Mucosa of rectum (tissue), 2 donors: Measurements from ENCODE around the gene DGKZ.

Experiments
- H3K27ac ChIP-seq, 2 donors: one replicate each; pipeline ENCODE4 v1.7.0; 2013; ENCODE audit warnings: inconsistent platforms in 2 of 2, low read depth in 2 of 2, low read length in 2 of 2
- H3K27me3 ChIP-seq, 2 donors: one replicate each; pipeline ENCODE4 v1.7.0; 2013; ENCODE audit warnings: low read length in 2 of 2; ENCODE audit not compliant: control insufficient read depth in 2 of 2, insufficient read depth in 2 of 2
- H3K36me3 ChIP-seq, 2 donors: one replicate each; pipeline ENCODE4 v1.7.0; 2013; ENCODE audit warnings: low read length in 2 of 2; ENCODE audit not compliant: control insufficient read depth in 2 of 2, insufficient read depth in 2 of 2
- H3K4me1 ChIP-seq, 2 donors: one replicate each; pipeline ENCODE4 v1.7.0; 2013; ENCODE audit warnings: low read length in 2 of 2, mild to moderate bottlenecking in 1 of 2; ENCODE audit not compliant: control insufficient read depth in 2 of 2, insufficient read depth in 2 of 2
- H3K4me3 ChIP-seq, 2 donors: one replicate each; pipeline ENCODE4 v1.7.0; 2013; ENCODE audit warnings: low read length in 2 of 2
- H3K9ac ChIP-seq, 2 donors: one replicate each; pipeline ENCODE4 v1.7.0; 2013; ENCODE audit warnings: low read length in 2 of 2, low read depth in 1 of 2, mild to moderate bottlenecking in 1 of 2
- H3K9me3 ChIP-seq, 2 donors: one replicate each; pipeline ENCODE4 v1.7.0; 2013; ENCODE audit warnings: low read length in 2 of 2; ENCODE audit not compliant: control insufficient read depth in 2 of 2
- donor health status: healthy.
- donor health status: Normal muscosa, but diverticular disease.

Gene DGKZ

DNA sequence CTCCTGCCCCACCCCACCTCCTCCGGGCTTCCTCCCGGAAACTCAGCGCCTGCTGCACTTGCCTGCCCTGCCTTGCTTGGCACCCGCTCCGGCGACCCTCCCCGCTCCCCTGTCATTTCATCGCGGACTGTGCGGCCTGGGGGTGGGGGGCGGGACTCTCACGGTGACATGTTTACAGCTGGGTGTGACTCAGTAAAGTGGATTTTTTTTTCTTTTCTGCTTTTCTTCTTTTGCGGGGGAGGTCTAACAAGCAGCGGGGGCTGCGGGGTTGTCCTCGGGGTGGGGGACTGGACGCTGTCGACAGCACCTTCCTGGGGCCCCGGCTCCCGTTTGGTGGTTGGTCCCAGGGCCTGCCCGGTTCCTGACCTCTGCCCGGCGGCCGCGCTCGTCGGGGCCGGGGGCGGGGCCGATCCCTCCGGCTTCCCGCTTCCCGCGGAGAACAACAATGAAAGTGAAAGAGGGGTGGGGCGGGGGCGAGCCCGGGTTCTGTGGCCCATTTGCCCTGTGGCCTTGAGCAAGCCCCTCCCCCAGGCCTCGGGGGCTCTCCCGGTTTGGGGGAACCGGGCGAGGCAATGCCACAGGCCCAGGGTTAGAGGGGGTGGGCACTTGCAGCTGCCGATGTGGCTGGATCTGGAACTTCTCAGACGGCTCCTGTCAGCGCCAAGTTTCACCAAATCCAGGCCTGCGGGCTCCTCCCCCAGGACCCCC is 33.2 kb downstream of the DGKZ start:
- Histone ChIP-seq H3K4me1 (peaks cover 14 to 36% of the 10 kb centered on the region in 2 donors), H3K9ac (peak overlapping the region; percentile 56 to 90), H3K9me3 (no peaks in the 10 kb centered on the region), H3K27me3 (peaks cover 0 to 7% of the 10 kb centered on the region in 2 donors), H3K36me3 (peaks cover 5 to 7% of the 10 kb centered on the region in 2 donors), H3K4me3 (peak overlapping the region; percentile 82 to 89), H3K27ac (peak overlapping the region; percentile 68 to 81)

- Histone ChIP-seq H3K9me3 (no peaks in the 10 kb centered on the region), H3K27me3 (peaks cover 0 to 8% of the 10 kb centered on the region in 2 donors), H3K4me3 (peak within 1 kb of the TSS; percentile 82 to 89), H3K9ac (peak within 1 kb of the TSS; percentile 56 to 90), H3K4me1 (peaks cover 14 to 36% of the 10 kb centered on the region in 2 donors), H3K36me3 (peaks cover under 1 to 2% of the 10 kb centered on the region in 2 donors), H3K27ac (peak within 1 kb of the TSS; percentile 68 to 81)
Observed at GRCh38 chr11:46381048-46381818, 34.0 kb downstream of the DGKZ start, which contains the start of gene MDK. Gene MDK (plus strand): TSS chr11:46381669. CDS start chr11:46382058, 389 bp downstream.

GRCh38 chr11:46381819-46382645 is 34.8 kb downstream of the DGKZ start:
- H3K4me1 ChIP-seq = peaks cover 14 to 36% of the 10 kb centered on the region in 2 donors
- H3K36me3 ChIP-seq = peaks cover 0 to 2% of the 10 kb centered on the region in 2 donors
- peak overlapping the region; percentile 62 to 64 for H3K4me3 ChIP-seq
- peak overlapping the region in 1 of 2 donors; percentile 69 for H3K9ac ChIP-seq
- H3K27ac ChIP-seq = peak overlapping the region in 1 of 2 donors; percentile 55
- H3K9me3 ChIP-seq = no peaks in the 10 kb centered on the region
- peaks cover 0 to 15% of the 10 kb centered on the region in 2 donors for H3K27me3 ChIP-seq

- Histone ChIP-seq H3K27ac (no peak overlapping the region), H3K36me3 (no peaks in the 10 kb centered on the region), H3K27me3 (peaks cover 6 to 23% of the 10 kb centered on the region in 2 donors), H3K9me3 (no peaks in the 10 kb centered on the region), H3K9ac (peak overlapping the region in 1 of 2 donors; percentile 69), H3K4me3 (peak overlapping the region in 1 of 2 donors; percentile 64), H3K4me1 (peaks cover 14 to 36% of the 10 kb centered on the region in 2 donors)
Observed at GRCh38 chr11:46382646-46383403, 35.6 kb downstream of the DGKZ start.

DNA sequence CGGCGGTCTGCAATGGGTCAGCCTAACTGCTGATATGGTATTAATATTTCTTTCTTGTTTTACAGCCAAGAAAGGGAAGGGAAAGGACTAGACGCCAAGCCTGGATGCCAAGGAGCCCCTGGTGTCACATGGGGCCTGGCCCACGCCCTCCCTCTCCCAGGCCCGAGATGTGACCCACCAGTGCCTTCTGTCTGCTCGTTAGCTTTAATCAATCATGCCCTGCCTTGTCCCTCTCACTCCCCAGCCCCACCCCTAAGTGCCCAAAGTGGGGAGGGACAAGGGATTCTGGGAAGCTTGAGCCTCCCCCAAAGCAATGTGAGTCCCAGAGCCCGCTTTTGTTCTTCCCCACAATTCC is 36.1 kb downstream of the DGKZ start:
- Histone ChIP-seq H3K27ac (peak overlapping the region in 1 of 2 donors; percentile 15), H3K4me3 (no peak overlapping the region), H3K9me3 (no peaks in the 10 kb centered on the region), H3K9ac (no peak overlapping the region), H3K27me3 (peaks cover 11 to 28% of the 10 kb centered on the region in 2 donors), H3K36me3 (no peaks in the 10 kb centered on the region), H3K4me1 (peaks cover 14 to 36% of the 10 kb centered on the region in 2 donors)

DNA sequence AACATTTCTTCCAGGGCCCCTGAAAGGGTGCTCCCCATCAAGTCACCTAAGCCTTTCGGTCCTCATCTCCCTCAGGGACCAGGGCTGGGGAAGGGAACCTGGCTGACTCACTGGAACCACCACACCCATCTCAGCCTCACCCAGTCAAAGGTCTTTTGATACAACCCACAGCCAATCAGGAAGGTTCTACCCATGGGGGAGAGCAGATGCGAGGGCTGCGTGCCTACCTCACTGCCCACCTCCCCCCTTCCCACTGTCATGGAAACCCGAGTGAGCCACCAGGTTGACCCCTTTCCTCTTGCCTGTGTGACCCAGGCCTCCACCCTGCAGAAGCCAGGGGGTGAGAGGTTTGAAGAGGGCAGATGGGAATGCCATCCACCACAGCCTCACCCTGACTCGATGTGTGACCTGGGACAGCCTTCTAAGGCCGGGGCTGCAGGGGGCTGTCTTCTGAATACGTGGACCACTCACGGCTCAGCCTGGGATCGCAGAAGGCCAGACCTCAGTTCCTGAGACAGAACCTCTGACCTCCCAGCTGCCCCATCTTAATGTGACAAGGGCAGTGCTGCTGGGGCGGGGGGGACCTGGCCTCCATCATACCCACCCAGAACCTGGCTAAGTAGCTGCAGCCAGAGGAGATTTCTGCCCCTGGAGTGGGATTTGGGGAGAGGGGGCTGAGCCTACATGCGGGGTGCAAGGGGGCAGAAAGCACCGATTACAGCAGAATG is 36.9 kb downstream of the DGKZ start:
- Histone ChIP-seq H3K4me3 (no peak overlapping the region), H3K9ac (no peak overlapping the region), H3K36me3 (no peaks in the 10 kb centered on the region), H3K27ac (peak overlapping the region in 1 of 2 donors; percentile 15), H3K4me1 (peaks cover 14 to 36% of the 10 kb centered on the region in 2 donors), H3K9me3 (no peaks in the 10 kb centered on the region), H3K27me3 (peaks cover 19 to 36% of the 10 kb centered on the region in 2 donors)

DNA sequence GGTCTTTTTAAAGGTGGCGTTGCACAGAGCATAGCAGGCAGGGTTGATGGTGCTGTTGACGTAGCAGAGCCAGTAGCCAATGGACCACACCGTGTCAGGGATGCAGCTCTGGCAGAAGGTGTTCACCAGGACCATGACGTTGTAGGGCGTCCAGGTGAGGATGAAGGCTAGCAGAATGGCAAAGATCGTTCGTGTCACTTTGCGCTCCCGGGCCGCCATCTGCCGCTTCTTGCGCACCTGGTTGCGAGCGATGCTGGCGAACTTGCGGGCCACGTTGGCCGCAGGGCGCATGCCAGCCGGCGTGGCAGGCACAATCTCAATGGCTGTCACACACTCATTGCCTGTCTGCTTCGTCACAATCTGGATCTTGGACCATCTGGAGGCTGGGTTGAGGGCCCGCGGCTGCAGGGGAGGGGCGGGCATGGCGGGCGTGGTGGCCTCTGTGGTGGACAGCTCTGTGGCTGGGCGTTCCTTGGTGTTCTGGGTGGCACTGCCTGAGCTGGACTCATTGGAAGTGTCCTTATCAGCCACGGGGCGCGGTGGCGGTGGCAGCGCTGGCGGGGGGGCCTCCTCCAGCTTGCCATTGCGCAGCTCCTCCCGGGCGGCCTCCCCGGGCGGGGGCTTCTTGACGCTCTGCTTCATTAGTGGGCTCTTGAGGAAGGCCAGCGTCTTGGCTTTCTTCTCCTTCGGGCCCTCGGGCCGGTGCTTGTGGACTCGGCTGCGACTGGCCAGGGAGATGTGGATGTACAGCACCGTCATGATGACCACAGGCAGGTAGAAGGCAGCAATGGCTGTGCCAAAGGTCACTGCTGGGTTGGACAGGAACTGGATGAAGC is 38.1 kb downstream of the DGKZ start:
- Histone ChIP-seq H3K27me3 (peaks cover 30 to 46% of the 10 kb centered on the region in 2 donors), H3K4me1 (peaks cover 21 to 44% of the 10 kb centered on the region in 2 donors), H3K27ac (no peak overlapping the region), H3K36me3 (no peaks in the 10 kb centered on the region), H3K4me3 (no peak overlapping the region), H3K9me3 (no peaks in the 10 kb centered on the region), H3K9ac (no peak overlapping the region)

DNA sequence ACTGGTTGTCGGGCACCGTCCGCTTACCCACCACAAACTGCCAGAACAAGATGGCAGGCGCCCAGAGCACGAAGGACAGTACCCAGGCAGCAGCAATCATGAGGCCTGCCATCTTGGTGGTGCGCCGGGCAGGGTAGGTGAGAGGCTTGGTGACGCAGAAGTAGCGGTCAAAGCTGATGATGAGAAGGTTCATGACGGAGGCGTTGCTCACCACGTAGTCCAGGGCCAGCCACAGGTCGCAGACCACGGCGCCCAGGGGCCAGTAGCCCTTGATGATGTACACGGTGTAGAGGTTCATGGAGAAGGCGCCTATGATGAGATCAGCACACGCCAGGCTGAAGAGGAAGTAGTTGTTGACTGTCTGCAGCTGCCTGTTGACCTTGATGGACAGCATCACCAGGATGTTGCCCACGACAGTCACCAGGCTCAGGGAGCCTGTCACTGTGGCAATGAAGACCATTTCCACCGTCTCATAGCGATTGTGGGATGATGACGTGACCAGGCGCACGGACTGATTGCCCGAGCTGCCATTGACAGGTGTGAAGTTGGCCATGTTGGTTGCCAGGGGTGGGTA is 38.8 kb downstream of the DGKZ start:
- Histone ChIP-seq H3K36me3 (no peaks in the 10 kb centered on the region), H3K27me3 (peaks cover 34 to 50% of the 10 kb centered on the region in 2 donors), H3K9me3 (no peaks in the 10 kb centered on the region), H3K9ac (no peak overlapping the region), H3K4me3 (no peak overlapping the region), H3K4me1 (peaks cover 21 to 49% of the 10 kb centered on the region in 2 donors), H3K27ac (no peak overlapping the region)
